ENCODE measurements around the gene RAD51AP1. TPM values are rescaled to one million over a fixed set of nuclear protein-coding genes. Genes with fewer than 3 reads are reported as not detected.

Gene RAD51AP1
- total RNA-seq, 1 donor, result 2.2 TPM

DNA sequence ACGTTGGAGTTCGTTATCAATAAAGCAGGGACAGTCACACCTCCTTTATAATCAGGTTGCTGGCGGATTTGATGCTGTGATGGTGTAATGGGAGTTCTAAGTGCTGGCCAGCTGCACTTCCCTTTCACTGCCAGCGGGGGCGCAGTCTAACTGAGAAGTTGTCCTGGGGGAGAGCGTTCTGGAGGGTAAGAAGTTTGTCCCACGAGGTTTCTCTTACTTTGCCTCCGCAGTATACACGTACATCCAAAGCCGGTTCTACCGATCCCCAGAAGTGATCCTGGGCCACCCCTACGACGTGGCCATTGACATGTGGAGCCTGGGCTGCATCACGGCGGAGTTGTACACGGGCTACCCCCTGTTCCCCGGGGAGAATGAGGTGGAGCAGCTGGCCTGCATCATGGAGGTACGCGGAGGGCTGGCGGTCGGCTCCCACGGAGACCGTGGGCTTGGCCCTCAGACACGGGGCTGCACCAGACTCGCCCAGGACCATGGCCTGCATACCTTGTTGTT is 66.0 kb downstream of the RAD51AP1 start:
- Histone ChIP-seq H3K79me2 (ENCODE audit: insufficient read depth, low read length) (peaks cover 23% of the 10 kb centered on the region), H2AFZ (ENCODE audit: low read length) (peak overlapping the region; percentile 97), H3K36me3 (ENCODE audit: insufficient read depth, low read length) (no peaks in the 10 kb centered on the region), H3K27ac (ENCODE audit: low read depth, low read length) (peak overlapping the region; percentile 69), H4K20me1 (ENCODE audit: insufficient read depth, low read length) (no peaks in the 10 kb centered on the region), H3K4me3 (ENCODE audit: insufficient read depth, low read length) (peak overlapping the region; percentile 90), H3K4me2 (ENCODE audit: insufficient read depth, low read length) (peak overlapping the region; percentile 78), H3K9me3 (ENCODE audit: low read depth, low read length) (no peaks in the 10 kb centered on the region), H3K27me3 (ENCODE audit: insufficient read depth, low read length) (peaks cover 10% of the 10 kb centered on the region), H3K4me1 (ENCODE audit: insufficient read depth, low read length) (peaks cover 7% of the 10 kb centered on the region)
- TF ChIP-seq, protein P1, sequence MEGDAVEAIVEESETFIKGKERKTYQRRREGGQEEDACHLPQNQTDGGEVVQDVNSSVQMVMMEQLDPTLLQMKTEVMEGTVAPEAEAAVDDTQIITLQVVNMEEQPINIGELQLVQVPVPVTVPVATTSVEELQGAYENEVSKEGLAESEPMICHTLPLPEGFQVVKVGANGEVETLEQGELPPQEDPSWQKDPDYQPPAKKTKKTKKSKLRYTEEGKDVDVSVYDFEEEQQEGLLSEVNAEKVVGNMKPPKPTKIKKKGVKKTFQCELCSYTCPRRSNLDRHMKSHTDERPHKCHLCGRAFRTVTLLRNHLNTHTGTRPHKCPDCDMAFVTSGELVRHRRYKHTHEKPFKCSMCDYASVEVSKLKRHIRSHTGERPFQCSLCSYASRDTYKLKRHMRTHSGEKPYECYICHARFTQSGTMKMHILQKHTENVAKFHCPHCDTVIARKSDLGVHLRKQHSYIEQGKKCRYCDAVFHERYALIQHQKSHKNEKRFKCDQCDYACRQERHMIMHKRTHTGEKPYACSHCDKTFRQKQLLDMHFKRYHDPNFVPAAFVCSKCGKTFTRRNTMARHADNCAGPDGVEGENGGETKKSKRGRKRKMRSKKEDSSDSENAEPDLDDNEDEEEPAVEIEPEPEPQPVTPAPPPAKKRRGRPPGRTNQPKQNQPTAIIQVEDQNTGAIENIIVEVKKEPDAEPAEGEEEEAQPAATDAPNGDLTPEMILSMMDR (IDR thresholded peaks at IDR 0.05; ENCODE audit: extremely low read depth, low read depth, low read length), result peak; percentile 99
- peak; percentile 92 for DNase-seq (ENCODE audit: insufficient read length, low spot score, missing footprints)

DNA sequence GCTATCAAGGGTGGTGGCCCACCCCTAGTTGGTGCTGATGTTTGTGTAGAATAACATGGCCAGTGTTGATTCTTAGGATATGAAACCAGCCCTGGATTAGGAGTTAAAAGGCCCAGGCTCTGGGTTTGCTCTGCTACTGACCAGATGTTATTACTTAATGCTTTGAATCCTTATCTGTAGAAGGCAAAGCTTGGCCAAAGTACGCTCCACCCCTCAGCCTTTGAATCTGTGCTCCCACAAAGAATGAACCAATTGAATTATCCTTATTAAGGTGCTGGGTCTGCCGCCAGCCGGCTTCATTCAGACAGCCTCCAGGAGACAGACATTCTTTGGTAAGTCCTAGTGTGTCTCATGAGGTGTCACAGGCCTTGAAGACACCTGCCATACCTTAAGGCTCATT is 68.4 kb downstream of the RAD51AP1 start:
- H3K4me2 ChIP-seq (ENCODE audit: insufficient read depth, low read length), result no peak overlapping the region
- DNase-seq (ENCODE audit: insufficient read length, low spot score, missing footprints), result no peak
- TF ChIP-seq, protein P1 (IDR thresholded peaks at IDR 0.05; ENCODE audit: extremely low read depth, low read depth, low read length), result no peak
- H3K79me2 ChIP-seq (ENCODE audit: insufficient read depth, low read length), result peaks cover 23% of the 10 kb centered on the region
- no peaks in the 10 kb centered on the region for H3K9me3 ChIP-seq (ENCODE audit: low read depth, low read length)
- H3K36me3 ChIP-seq (ENCODE audit: insufficient read depth, low read length), result peaks cover 11% of the 10 kb centered on the region
- no peak overlapping the region for H2AFZ ChIP-seq (ENCODE audit: low read length)
- H3K27ac ChIP-seq (ENCODE audit: low read depth, low read length), result no peak overlapping the region
- H3K4me1 ChIP-seq (ENCODE audit: insufficient read depth, low read length), result peaks cover 7% of the 10 kb centered on the region
- H4K20me1 ChIP-seq (ENCODE audit: insufficient read depth, low read length), result no peaks in the 10 kb centered on the region
- peaks cover 8% of the 10 kb centered on the region for H3K27me3 ChIP-seq (ENCODE audit: insufficient read depth, low read length)
- H3K4me3 ChIP-seq (ENCODE audit: insufficient read depth, low read length), result no peak overlapping the region

GRCh38 chr12:4609071-4609470 is 70.4 kb downstream of the RAD51AP1 start:
- Histone ChIP-seq H3K27ac (ENCODE audit: low read depth, low read length) (no peak overlapping the region), H3K9me3 (ENCODE audit: low read depth, low read length) (no peaks in the 10 kb centered on the region), H2AFZ (ENCODE audit: low read length) (no peak overlapping the region), H3K79me2 (ENCODE audit: insufficient read depth, low read length) (peaks cover 23% of the 10 kb centered on the region), H3K4me2 (ENCODE audit: insufficient read depth, low read length) (no peak overlapping the region), H3K4me1 (ENCODE audit: insufficient read depth, low read length) (peaks cover 7% of the 10 kb centered on the region), H3K27me3 (ENCODE audit: insufficient read depth, low read length) (no peaks in the 10 kb centered on the region), H3K36me3 (ENCODE audit: insufficient read depth, low read length) (peaks cover 20% of the 10 kb centered on the region), H3K4me3 (ENCODE audit: insufficient read depth, low read length) (no peak overlapping the region), H4K20me1 (ENCODE audit: insufficient read depth, low read length) (no peaks in the 10 kb centered on the region)
- no peak for DNase-seq (ENCODE audit: insufficient read length, low spot score, missing footprints)
- TF ChIP-seq, protein P1 (IDR thresholded peaks at IDR 0.05; ENCODE audit: extremely low read depth, low read depth, low read length), result no peak

Other genes starting within 250 kb of the RAD51AP1 start
- gene TIGAR, start 217.7 kb upstream of the RAD51AP1 start, total RNA-seq, result 11.2 and 11.6 TPM in 2 replicates
- gene FGF23, start 159.2 kb upstream of the RAD51AP1 start, total RNA-seq, result not detected in 2 replicates
- gene FGF6, start 93.1 kb upstream of the RAD51AP1 start, total RNA-seq, result not detected in 2 replicates
- 27.1 and 30.4 TPM in 2 replicates for gene DYRK4, start 23.3 kb downstream of the RAD51AP1 start, total RNA-seq
- gene AKAP3, start 110.2 kb downstream of the RAD51AP1 start, total RNA-seq, result 1.5 and 2.2 TPM in 2 replicates
- gene NDUFA9, start 110.2 kb downstream of the RAD51AP1 start, total RNA-seq, result 29.0 and 41.3 TPM in 2 replicates
- not detected in 2 replicates for gene GALNT8, start 181.5 kb downstream of the RAD51AP1 start, total RNA-seq